Measurements from ENCODE around the gene OLFML3.

The OLFML3 gene

DNA sequence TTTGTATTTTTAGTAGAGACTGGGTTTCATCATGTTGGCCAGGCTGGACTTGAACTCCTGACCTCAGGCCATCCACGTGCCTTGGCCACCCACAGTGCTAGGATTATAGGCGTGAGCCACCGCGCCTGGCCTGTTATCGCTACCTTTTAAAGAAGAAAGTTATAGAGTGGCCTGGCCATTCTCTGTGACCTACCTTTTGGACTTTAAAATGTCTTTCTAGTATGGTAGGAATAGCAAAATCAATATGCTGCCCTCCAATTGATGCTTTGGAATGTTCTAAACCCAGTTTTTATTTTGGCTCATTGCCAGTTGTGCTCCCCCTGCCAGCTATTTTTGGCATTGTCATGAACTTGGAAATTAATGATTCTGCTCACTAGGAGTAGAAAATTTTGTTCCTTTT lies 30.3 kb upstream of the OLFML3 start:
- peak; percentile 67 for DNase-seq (ENCODE audit: low spot score)

GRCh38 chr1:113950908-113951307 lies 28.4 kb upstream of the OLFML3 start:
- DNase-seq (ENCODE audit: low spot score): no peak

DNA sequence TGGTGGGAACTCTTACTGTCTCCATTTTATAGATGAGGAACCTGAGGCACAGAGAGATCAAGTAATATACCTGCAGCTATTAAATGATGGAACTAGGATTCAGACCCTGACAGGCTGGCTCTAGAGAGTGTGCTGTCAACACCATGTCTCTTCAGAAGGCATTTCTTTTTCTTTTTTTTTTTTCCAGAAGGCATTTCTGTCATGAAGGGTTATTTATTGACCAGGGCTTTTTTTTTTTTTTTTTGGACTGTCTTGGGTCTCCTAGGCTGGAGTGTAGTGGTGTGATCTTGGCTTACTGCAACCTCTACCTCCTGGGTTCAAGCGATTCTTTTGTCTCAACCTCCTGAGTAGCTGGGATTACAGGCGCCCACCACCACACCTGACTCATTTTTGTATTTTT lies 27.6 kb upstream of the OLFML3 start:
- DNase-seq (ENCODE audit: low spot score): no peak

GRCh38 chr1:113957984-113958383 lies 21.3 kb upstream of the OLFML3 start:
- no peak for DNase-seq (ENCODE audit: low spot score)

- no peak for DNase-seq (ENCODE audit: low spot score)
Measured at GRCh38 chr1:113958691-113959090, 20.6 kb upstream of the OLFML3 start.

DNA sequence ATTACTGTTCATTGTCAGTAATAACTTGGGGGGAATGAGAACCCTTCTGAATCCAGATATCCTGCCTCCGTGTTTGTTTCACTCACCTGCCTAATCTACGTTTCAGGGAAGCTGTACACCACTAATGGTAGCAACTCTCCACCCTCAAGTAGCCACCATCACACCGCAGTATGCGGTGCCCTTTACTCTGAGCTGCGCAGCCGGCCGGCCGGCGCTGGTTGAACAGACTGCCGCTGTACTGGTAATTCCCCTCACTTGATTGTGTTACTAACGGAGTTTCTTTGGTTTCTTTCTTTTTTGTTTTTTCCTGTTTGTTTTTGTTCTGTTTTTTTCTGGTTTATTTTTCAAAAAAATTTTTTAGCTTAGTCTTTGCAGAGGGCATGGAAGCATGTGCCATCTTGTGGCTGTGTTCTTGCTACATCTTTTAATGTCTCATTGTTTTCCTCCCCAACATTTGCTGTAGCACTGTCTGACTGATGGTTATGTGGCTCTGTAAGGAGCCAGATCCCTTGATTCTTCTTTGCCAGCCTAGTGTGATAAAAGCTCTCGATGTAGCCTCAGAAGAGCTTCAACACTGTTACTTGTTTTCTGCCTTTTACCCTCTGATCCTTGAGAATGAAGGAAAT lies 15.9 kb upstream of the OLFML3 start:
- no peak for DNase-seq (ENCODE audit: low spot score)

- no peak for DNase-seq (ENCODE audit: low spot score)
Measured at GRCh38 chr1:113965703-113966412, 13.4 kb upstream of the OLFML3 start.

DNA sequence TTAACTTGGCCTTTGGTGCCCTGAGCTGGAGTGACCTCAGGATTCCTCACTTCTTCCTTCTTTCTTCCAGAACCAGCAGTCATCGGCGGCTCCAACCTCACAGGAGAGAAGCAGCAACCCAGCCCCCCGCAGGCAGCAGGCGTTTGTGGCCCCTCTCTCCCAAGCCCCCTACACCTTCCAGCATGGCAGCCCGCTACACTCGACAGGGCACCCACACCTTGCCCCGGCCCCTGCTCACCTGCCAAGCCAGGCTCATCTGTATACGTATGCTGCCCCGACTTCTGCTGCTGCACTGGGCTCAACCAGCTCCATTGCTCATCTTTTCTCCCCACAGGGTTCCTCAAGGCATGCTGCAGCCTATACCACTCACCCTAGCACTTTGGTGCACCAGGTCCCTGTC lies 6.3 kb upstream of the OLFML3 start:
- DNase-seq (ENCODE audit: low spot score): no peak

GRCh38 chr1:113975211-113975895 lies 3.9 kb upstream of the OLFML3 start:
- DNase-seq (ENCODE audit: low spot score): no peak

- no peak for DNase-seq (ENCODE audit: low spot score)
Measured at GRCh38 chr1:113976609-113977278, 2.5 kb upstream of the OLFML3 start.

DNA sequence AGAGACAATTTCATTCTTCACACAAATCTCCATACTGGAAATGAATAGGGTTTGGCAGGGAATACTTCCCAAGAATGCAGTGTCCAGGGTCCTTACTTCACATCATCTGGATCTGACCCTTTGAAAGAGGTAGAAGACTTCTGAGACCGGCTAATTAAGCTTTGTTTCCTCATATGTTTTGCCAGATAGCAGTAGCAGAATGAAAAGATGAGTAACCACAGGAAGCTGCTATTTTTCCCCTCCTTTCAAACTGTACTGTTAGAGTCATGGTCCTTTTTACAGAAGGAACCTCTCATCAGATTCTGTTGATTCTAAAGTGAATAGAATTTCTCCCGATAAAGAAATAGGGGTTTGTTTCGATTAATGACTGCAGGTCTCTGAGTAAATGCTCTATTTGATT lies 1.4 kb upstream of the OLFML3 start:
- DNase-seq (ENCODE audit: low spot score): no peak

GRCh38 chr1:113980110-113980509 lies 836 bp downstream of the OLFML3 start:
- no peak for DNase-seq (ENCODE audit: low spot score)

- DNase-seq (ENCODE audit: low spot score): no peak
Measured at GRCh38 chr1:113981962-113982931, 3.0 kb downstream of the OLFML3 start.

- DNase-seq (ENCODE audit: low spot score): no peak
Measured at GRCh38 chr1:113982949-113983348, 3.7 kb downstream of the OLFML3 start.

- no peak for DNase-seq (ENCODE audit: low spot score)
Measured at GRCh38 chr1:113983391-113983790, 4.1 kb downstream of the OLFML3 start.

DNA sequence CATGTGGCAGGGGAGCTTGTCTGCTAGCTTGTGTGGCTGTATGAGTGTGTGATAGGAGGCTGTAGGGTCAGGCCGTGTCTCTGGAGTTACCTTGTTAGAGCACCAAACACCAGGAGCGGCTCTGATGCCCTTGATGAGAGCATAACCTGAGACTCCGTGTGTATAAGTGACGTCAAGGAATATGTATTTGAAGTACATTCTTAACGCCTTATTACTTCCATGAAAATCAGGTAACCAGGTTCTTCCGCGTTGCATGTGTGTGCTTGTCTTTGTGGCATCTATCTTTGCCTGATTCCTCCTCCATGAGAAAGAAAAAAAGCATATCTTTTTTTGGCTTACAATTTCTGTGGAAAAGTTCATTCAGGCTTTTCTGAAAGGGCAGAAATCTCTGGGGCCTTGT lies 4.6 kb downstream of the OLFML3 start:
- no peak for DNase-seq (ENCODE audit: low spot score)

DNA sequence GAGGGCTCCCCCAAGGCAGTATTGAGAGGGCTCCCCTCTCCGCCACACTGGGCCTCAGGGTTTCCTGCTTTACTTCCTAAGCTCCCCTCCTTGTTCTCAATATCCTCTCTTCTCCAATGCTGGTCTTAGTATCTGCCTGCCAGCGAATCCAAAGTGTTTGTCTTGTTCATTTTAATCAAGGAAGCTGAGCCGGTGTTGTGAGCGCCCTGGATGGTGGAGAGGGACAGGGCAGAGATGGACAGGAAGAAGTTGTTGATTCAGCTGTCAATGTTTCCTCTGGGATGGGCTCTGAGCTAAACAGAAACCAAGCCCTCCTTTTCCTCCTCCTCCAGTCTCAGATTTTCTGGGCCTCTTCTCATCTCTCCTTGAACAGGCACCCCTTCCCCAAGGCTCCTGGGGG lies 5.4 kb downstream of the OLFML3 start:
- DNase-seq (ENCODE audit: low spot score): no peak

DNA sequence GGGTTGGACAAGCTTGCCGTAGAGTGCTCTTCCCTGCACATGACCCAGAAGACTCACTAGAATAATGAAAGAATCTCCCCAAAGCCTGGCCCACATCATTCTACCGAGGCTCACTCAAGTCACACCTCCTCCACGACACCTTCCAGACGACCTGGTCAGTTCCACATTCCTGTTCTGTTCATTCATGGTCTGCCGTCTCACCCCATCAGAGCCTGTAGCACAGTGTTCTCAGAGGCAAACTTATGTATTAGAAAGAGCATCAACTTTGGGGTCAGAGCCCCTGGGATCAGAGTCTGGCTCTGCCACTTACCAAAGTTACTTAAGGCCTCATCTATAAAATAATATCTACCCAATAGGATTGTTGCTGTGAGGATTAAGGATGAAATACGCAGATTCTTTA lies 7.5 kb downstream of the OLFML3 start:
- DNase-seq (ENCODE audit: low spot score): no peak

- no peak for DNase-seq (ENCODE audit: low spot score)
Measured at GRCh38 chr1:113987259-113987658, 8.0 kb downstream of the OLFML3 start.

DNA sequence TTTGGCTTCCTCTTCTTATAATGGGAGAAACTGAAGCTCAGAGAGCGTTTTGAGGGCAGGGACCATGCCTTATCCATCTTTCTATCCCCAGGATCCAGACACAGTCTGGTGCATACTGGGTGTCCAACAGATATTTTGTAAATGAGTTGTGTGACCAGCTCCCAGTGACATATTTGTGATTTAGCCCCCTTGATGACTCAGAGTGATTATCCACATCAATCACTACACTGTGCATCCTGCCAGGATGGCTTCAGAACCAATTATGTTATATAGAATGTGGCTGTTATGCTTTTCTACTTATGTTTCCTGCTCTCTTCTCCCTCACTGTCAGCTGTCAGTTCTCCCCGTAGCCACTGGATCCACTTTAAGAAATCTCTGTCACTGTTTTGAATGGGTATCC lies 11.3 kb downstream of the OLFML3 start:
- DNase-seq (ENCODE audit: low spot score): no peak

DNA sequence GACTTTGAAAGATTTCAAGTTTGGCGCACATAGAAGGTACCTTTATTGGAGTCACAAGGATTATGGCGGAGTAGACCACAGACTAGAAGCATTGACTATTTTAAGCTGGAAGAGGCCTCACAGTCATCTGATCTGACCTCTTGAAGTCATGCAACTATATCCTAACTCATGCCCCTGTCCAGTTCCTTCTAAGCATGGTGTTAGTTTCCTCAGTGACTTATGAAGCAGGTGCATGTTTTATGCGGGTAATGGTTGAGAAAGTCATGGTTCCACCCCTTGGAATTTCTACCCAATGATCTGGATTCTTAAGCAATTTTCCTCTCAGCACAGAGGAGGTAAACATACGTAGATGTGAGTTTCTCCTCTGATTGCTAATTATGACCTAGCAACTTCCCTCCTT lies 11.7 kb downstream of the OLFML3 start:
- DNase-seq (ENCODE audit: low spot score): no peak
